Measurements from ENCODE around the gene CMKLR1.
A peak's percentile ranks its signal among the peaks of the same experiment; 100 is the strongest.

CMKLR1 gene

GRCh38 chr12:108297895-108298760 lies 41.0 kb downstream of the CMKLR1 start:
- Mint-ChIP-seq H3K36me3 (ENCODE audit: low read depth) (no peaks in the 10 kb centered on the region), H3K4me3 (no peak overlapping the region), H3K4me1 (peaks cover 11% of the 10 kb centered on the region), H3K27ac (no peak overlapping the region), H3K27me3 (no peaks in the 10 kb centered on the region), H3K9me3 (peaks cover 5% of the 10 kb centered on the region)
- ATAC-seq, result peak; percentile 69
- no peak for DNase-seq

- no peaks in the 10 kb centered on the region for H3K27me3 Mint-ChIP-seq
- ATAC-seq, result no peak
- H3K36me3 Mint-ChIP-seq (ENCODE audit: low read depth), result no peaks in the 10 kb centered on the region
- H3K4me3 Mint-ChIP-seq, result no peak overlapping the region
- DNase-seq, result no peak
- peaks cover 5% of the 10 kb centered on the region for H3K9me3 Mint-ChIP-seq
- H3K27ac Mint-ChIP-seq, result no peak overlapping the region
- H3K4me1 Mint-ChIP-seq, result peaks cover 11% of the 10 kb centered on the region
Measured at GRCh38 chr12:108297424-108297823, 41.7 kb downstream of the CMKLR1 start.

GRCh38 chr12:108296945-108297344 lies 42.2 kb downstream of the CMKLR1 start:
- no peak for DNase-seq
- ATAC-seq, result no peak
- Mint-ChIP-seq H3K4me1 (peaks cover 10% of the 10 kb centered on the region), H3K36me3 (ENCODE audit: low read depth) (no peaks in the 10 kb centered on the region), H3K27me3 (no peaks in the 10 kb centered on the region), H3K9me3 (peaks cover 3% of the 10 kb centered on the region), H3K4me3 (no peak overlapping the region), H3K27ac (no peak overlapping the region)

DNA sequence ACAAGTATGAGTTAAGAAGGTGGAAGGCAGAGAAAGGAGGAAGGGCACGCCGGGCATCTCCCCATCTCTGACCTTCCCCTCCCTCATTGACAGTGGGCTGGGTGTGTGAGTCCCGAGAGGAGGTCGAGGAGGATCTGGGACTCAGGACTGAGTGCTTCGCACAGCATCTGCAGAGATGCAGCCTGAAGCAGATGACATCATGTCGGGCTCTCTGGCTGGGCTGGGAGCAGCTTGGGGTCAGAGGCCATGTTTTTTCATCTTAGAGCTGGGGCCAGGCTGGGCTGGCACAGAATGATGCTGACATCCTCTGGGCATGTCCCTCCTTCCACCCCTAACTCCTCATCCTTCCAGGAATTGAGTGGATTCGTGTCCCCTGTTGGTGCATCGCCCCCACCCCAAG lies 43.5 kb downstream of the CMKLR1 start:
- Mint-ChIP-seq H3K4me3 (no peak overlapping the region), H3K4me1 (peaks cover 9% of the 10 kb centered on the region), H3K9me3 (no peaks in the 10 kb centered on the region), H3K27me3 (no peaks in the 10 kb centered on the region), H3K27ac (no peak overlapping the region), H3K36me3 (ENCODE audit: low read depth) (no peaks in the 10 kb centered on the region)
- no peak for DNase-seq
- no peak for ATAC-seq

- ATAC-seq (no peak), DNase-seq (no peak)
- no peak overlapping the region for H3K27ac Mint-ChIP-seq
- peaks cover 2% of the 10 kb centered on the region for H3K27me3 Mint-ChIP-seq
- no peaks in the 10 kb centered on the region for H3K9me3 Mint-ChIP-seq
- no peaks in the 10 kb centered on the region for H3K36me3 Mint-ChIP-seq (ENCODE audit: low read depth)
- H3K4me3 Mint-ChIP-seq, result no peak overlapping the region
- no peaks in the 10 kb centered on the region for H3K4me1 Mint-ChIP-seq
Measured at GRCh38 chr12:108289350-108290161, 49.6 kb downstream of the CMKLR1 start.

DNA sequence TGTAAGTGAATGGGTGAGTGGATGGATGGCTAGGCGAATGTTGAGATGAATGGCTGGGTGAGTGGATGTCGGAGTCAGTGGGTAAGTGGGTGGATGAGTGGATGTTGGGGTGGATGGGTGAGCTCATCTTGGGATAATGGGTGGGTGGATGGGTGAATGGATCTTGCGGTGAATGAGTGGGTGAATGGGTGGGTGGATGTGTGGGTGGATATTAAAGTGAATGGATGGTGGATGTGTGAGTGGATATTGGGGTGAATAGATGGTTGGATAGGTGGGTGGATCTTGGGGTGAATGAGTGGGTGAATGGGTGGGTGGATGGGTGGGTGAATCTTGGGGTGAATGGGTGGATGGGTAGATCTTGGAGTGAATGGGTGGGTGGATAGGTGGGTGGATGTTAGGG lies 51.9 kb downstream of the CMKLR1 start:
- no peak overlapping the region for H3K27ac Mint-ChIP-seq

GRCh38 chr12:108285016-108285415 lies 54.1 kb downstream of the CMKLR1 start:
- peaks cover 6% of the 10 kb centered on the region for H3K4me1 Mint-ChIP-seq
- no peak overlapping the region for H3K4me3 Mint-ChIP-seq
- H3K36me3 Mint-ChIP-seq (ENCODE audit: low read depth), result no peaks in the 10 kb centered on the region
- H3K9me3 Mint-ChIP-seq, result no peaks in the 10 kb centered on the region
- no peak overlapping the region for H3K27ac Mint-ChIP-seq
- H3K27me3 Mint-ChIP-seq, result peaks cover 7% of the 10 kb centered on the region
- ATAC-seq (no peak), DNase-seq (no peak)

More for the DNA sequence above, 51.9 kb downstream of the CMKLR1 start:
- H3K36me3 Mint-ChIP-seq (ENCODE audit: low read depth), result no peaks in the 10 kb centered on the region
- DNase-seq, result no peak
- H3K27me3 Mint-ChIP-seq, result peaks cover 7% of the 10 kb centered on the region
- H3K4me1 Mint-ChIP-seq, result peaks cover 6% of the 10 kb centered on the region
- H3K4me3 Mint-ChIP-seq, result no peak overlapping the region
- H3K9me3 Mint-ChIP-seq, result no peaks in the 10 kb centered on the region
- no peak for ATAC-seq

- H3K4me1 Mint-ChIP-seq, result peaks cover 6% of the 10 kb centered on the region
- H3K4me3 Mint-ChIP-seq, result no peak overlapping the region
- H3K27ac Mint-ChIP-seq, result no peak overlapping the region
- ATAC-seq, result no peak
- H3K36me3 Mint-ChIP-seq (ENCODE audit: low read depth), result no peaks in the 10 kb centered on the region
- no peak for DNase-seq
- H3K9me3 Mint-ChIP-seq, result no peaks in the 10 kb centered on the region
- H3K27me3 Mint-ChIP-seq, result peaks cover 7% of the 10 kb centered on the region
Measured at GRCh38 chr12:108284163-108284562, 54.9 kb downstream of the CMKLR1 start.

DNA sequence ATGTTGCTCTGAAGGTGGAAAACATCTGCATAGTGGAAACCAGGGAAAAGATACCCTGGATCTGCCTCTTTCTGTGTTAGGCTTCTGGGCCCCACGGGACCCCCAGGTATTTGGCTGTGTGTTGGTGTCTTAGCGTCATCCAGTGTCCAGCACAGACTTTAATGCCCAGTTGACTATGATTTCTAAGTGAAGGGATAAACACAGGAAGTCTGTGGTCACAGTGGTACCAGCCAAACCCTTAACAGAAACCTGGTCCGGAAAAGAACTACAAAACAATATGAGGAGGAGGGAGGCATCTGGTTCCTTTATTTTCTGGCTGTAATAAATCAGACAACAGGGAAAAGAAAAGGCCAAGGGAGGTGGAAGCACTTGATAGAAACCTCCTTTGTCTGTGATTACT lies 56.4 kb downstream of the CMKLR1 start:
- H3K4me3 Mint-ChIP-seq, result no peak overlapping the region
- H3K27ac Mint-ChIP-seq, result no peak overlapping the region
- no peaks in the 10 kb centered on the region for H3K36me3 Mint-ChIP-seq (ENCODE audit: low read depth)
- no peaks in the 10 kb centered on the region for H3K9me3 Mint-ChIP-seq
- no peak for DNase-seq
- peaks cover 7% of the 10 kb centered on the region for H3K27me3 Mint-ChIP-seq
- peaks cover 8% of the 10 kb centered on the region for H3K4me1 Mint-ChIP-seq
- ATAC-seq, result no peak

- no peaks in the 10 kb centered on the region for H3K36me3 Mint-ChIP-seq (ENCODE audit: low read depth)
- peaks cover 7% of the 10 kb centered on the region for H3K27me3 Mint-ChIP-seq
- H3K9me3 Mint-ChIP-seq, result no peaks in the 10 kb centered on the region
- ATAC-seq, result no peak
- peaks cover 8% of the 10 kb centered on the region for H3K4me1 Mint-ChIP-seq
- H3K4me3 Mint-ChIP-seq, result no peak overlapping the region
- H3K27ac Mint-ChIP-seq, result no peak overlapping the region
- DNase-seq, result no peak
Measured at GRCh38 chr12:108282160-108282559, 57.0 kb downstream of the CMKLR1 start.

- H3K4me1 Mint-ChIP-seq, result peaks cover 5% of the 10 kb centered on the region
- H3K4me3 Mint-ChIP-seq, result no peak overlapping the region
- H3K9me3 Mint-ChIP-seq, result no peaks in the 10 kb centered on the region
- no peaks in the 10 kb centered on the region for H3K36me3 Mint-ChIP-seq (ENCODE audit: low read depth)
- ATAC-seq, result no peak
- no peak overlapping the region for H3K27ac Mint-ChIP-seq
- no peaks in the 10 kb centered on the region for H3K27me3 Mint-ChIP-seq
- DNase-seq, result no peak
Measured at GRCh38 chr12:108277613-108278012, 61.5 kb downstream of the CMKLR1 start.

- H3K27me3 Mint-ChIP-seq, result no peaks in the 10 kb centered on the region
- no peak overlapping the region for H3K27ac Mint-ChIP-seq
- peaks cover 2% of the 10 kb centered on the region for H3K4me1 Mint-ChIP-seq
- no peak for DNase-seq
- H3K36me3 Mint-ChIP-seq (ENCODE audit: low read depth), result no peaks in the 10 kb centered on the region
- H3K9me3 Mint-ChIP-seq, result no peaks in the 10 kb centered on the region
- no peak for ATAC-seq
- H3K4me3 Mint-ChIP-seq, result no peak overlapping the region
Measured at GRCh38 chr12:108273217-108273616, 65.9 kb downstream of the CMKLR1 start.

- no peak for ATAC-seq
- no peak overlapping the region for H3K27ac Mint-ChIP-seq
- H3K36me3 Mint-ChIP-seq (ENCODE audit: low read depth), result no peaks in the 10 kb centered on the region
- no peaks in the 10 kb centered on the region for H3K4me1 Mint-ChIP-seq
- no peaks in the 10 kb centered on the region for H3K27me3 Mint-ChIP-seq
- no peak for DNase-seq
- no peak overlapping the region for H3K4me3 Mint-ChIP-seq
- H3K9me3 Mint-ChIP-seq, result no peaks in the 10 kb centered on the region
Measured at GRCh38 chr12:108271951-108272872, 66.9 kb downstream of the CMKLR1 start.

- Mint-ChIP-seq H3K4me1 (no peaks in the 10 kb centered on the region), H3K27me3 (peaks cover 2% of the 10 kb centered on the region), H3K36me3 (ENCODE audit: low read depth) (no peaks in the 10 kb centered on the region), H3K9me3 (no peaks in the 10 kb centered on the region), H3K27ac (no peak overlapping the region), H3K4me3 (no peak overlapping the region)
- ATAC-seq (no peak), DNase-seq (no peak)
Measured at GRCh38 chr12:108270849-108271143, 68.3 kb downstream of the CMKLR1 start.
